Transverse colon (tissue), 4 donors: Measurements from ENCODE around the gene MEN1. TPM values are rescaled to one million over a fixed set of nuclear protein-coding genes. Genes with fewer than 3 reads are reported as not detected.

Source experiments
- DNase-seq: peaks from one replicate; pipeline ENCODE4 v3.0.0-alpha.2; 2019
- H3K27ac ChIP-seq, 4 donors: fragments of 200-600 bp; sonication (generic); 2 replicates each; pipeline ENCODE4 v1.5.1; 2016 to 2018; ENCODE audit warnings: inconsistent platforms in 4 of 4
- H3K27me3 ChIP-seq: fragments of 200-600 bp; sonication (generic); 2 replicates; pipeline ENCODE4 v1.5.1; 2017; ENCODE audit warnings: inconsistent platforms
- H3K36me3 ChIP-seq, 4 donors: fragments of 200-600 bp; sonication (generic); 2 replicates each; pipeline ENCODE4 v1.5.1; 2017 to 2019; ENCODE audit warnings: inconsistent platforms in 4 of 4
- H3K4me1 ChIP-seq, 4 donors: fragments of 200-600 bp; sonication (generic); 2 replicates each; pipeline ENCODE4 v1.5.1; 2017 to 2020; ENCODE audit warnings: inconsistent platforms in 4 of 4
- H3K4me3 ChIP-seq, 4 donors: fragments of 200-600 bp; sonication (generic); 1 replicate in 1 of 4; 2 replicates in 3 of 4; pipeline versions ENCODE4 v1.5.1 to v1.6.1; 2017 to 2019; ENCODE audit warnings: inconsistent platforms in 4 of 4
- H3K9me3 ChIP-seq, 2 donors: fragments of 200-600 bp; sonication (generic); 2 replicates each; pipeline ENCODE4 v1.5.1; 2017 to 2019; ENCODE audit warnings: inconsistent platforms in 2 of 2
- EP300 ChIP-seq: sonication (generic); formaldehyde crosslinking; IDR thresholded peaks from one replicate; pipeline ENCODE4 v1.6.1; 2017; ENCODE audit warnings: antibody characterized with exemption, low read depth
- POLR2A ChIP-seq: fragments of 450-650 bp; IDR thresholded peaks from one replicate; pipeline ENCODE4 v1.6.1; 2016; ENCODE audit warnings: antibody characterized with exemption, mild to moderate bottlenecking, moderate library complexity
- POLR2AphosphoS5 ChIP-seq, 3 donors: sonication (generic); formaldehyde crosslinking; IDR thresholded peaks; one replicate each; pipeline ENCODE4 v1.6.1; 2016; ENCODE audit warnings: antibody characterized with exemption in 3 of 3
- WGBS, 2 donors: methylation state at CpG; one replicate each; pipeline ENCODE4 v1.1.5; 2018; ENCODE audit warnings: low coverage in 1 of 2; 5-methylcytosine and 5-hydroxymethylcytosine counted together
- in situ Hi-C, 4 donors: fragments of 200-750 bp; cut with MboI; loops; one replicate each; pipeline versions ENCODE4 v1.15.0 to v1.15.1; 2017; ENCODE audit warnings: low sequenced_read_pairs in 3 of 4, low pct_ligation_motif_present in 1 of 4, low pct_unique_long_range_greater_than_20kb in 1 of 4
- intact Hi-C: fragments of 100-400 bp; cut with DNase I; formaldehyde crosslinking; loops from one replicate; pipeline ENCODE4 v1.15.1; 2023; ENCODE audit warnings: low total_unique reads
- total RNA-seq, 4 donors: library from RNA; depleted of rRNA; stranded (reverse); fragments of >200 nt; gene quantifications; one replicate each; pipeline ENCODE4 v1.1.0, GENCODE V29; 2016
- TF ChIP-seq, protein P1 (sequence below), 5 experiments: fragments of 200-600 bp in 3 of 5; fragments of 450-650 bp in 2 of 5; sonication (generic) in 3 of 5; IDR thresholded peaks; 1 replicate in 2 of 5; 2 replicates in 3 of 5; pipeline ENCODE4 v1.5.1; 2016 to 2017; ENCODE audit warnings: antibody characterized with exemption in 5 of 5, inconsistent platforms in 3 of 5, mild to moderate bottlenecking in 2 of 5, moderate library complexity in 1 of 5

Gene MEN1
- total RNA-seq, 4 donors from 2014 or later = 19.5 to 30.3 (median 25.4) TPM

- in situ Hi-C loops (no loop called here), intact Hi-C loops (no loop called here)
These were observed 15.8 kb downstream of the MEN1 start for GRCh38 chr11:64794526-64794925.

GRCh38 chr11:64793271-64794160 lies 16.8 kb downstream of the MEN1 start:
- no peaks in the 10 kb centered on the region for H3K9me3 ChIP-seq
- no peaks in the 10 kb centered on the region for H3K27me3 ChIP-seq
- H3K4me3 ChIP-seq = no peak overlapping the region
- no peak for TF ChIP-seq POLR2AphosphoS5 (IDR thresholded peaks at IDR 0.05)
- no peak for TF ChIP-seq POLR2A
- TF ChIP-seq, protein P1, sequence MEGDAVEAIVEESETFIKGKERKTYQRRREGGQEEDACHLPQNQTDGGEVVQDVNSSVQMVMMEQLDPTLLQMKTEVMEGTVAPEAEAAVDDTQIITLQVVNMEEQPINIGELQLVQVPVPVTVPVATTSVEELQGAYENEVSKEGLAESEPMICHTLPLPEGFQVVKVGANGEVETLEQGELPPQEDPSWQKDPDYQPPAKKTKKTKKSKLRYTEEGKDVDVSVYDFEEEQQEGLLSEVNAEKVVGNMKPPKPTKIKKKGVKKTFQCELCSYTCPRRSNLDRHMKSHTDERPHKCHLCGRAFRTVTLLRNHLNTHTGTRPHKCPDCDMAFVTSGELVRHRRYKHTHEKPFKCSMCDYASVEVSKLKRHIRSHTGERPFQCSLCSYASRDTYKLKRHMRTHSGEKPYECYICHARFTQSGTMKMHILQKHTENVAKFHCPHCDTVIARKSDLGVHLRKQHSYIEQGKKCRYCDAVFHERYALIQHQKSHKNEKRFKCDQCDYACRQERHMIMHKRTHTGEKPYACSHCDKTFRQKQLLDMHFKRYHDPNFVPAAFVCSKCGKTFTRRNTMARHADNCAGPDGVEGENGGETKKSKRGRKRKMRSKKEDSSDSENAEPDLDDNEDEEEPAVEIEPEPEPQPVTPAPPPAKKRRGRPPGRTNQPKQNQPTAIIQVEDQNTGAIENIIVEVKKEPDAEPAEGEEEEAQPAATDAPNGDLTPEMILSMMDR (IDR thresholded peaks at IDR 0.05) = no peak
- no peak for TF ChIP-seq EP300
- DNase-seq = no peak
- intact Hi-C loops = no loop called here
- 80% methylated on average over 4 to 11 of the region's 11 CpGs for WGBS, 2 donors
- H3K36me3 ChIP-seq = no peaks in the 10 kb centered on the region
- peaks cover 0 to 6% (median 0%) of the 10 kb centered on the region in 4 donors for H3K4me1 ChIP-seq
- no peak overlapping the region for H3K27ac ChIP-seq
- in situ Hi-C loops = no loop called here

More at GRCh38 chr11:64794526-64794925, 15.8 kb downstream of the MEN1 start:
- Histone ChIP-seq H3K27ac (no peak overlapping the region), H3K4me3 (no peak overlapping the region), H3K27me3 (no peaks in the 10 kb centered on the region), H3K9me3 (no peaks in the 10 kb centered on the region), H3K36me3 (no peaks in the 10 kb centered on the region), H3K4me1 (peaks cover 0 to 8% (median 0%) of the 10 kb centered on the region in 4 donors)
- TF ChIP-seq EP300 (no peak), POLR2AphosphoS5 (IDR thresholded peaks at IDR 0.05) (no peak), POLR2A (no peak)
- TF ChIP-seq, protein P1 (IDR thresholded peaks at IDR 0.05) = no peak
- DNase-seq = no peak
- WGBS, 2 donors = 92 to 95% methylated on average over 3 to 10 of the region's 10 CpGs

DNA sequence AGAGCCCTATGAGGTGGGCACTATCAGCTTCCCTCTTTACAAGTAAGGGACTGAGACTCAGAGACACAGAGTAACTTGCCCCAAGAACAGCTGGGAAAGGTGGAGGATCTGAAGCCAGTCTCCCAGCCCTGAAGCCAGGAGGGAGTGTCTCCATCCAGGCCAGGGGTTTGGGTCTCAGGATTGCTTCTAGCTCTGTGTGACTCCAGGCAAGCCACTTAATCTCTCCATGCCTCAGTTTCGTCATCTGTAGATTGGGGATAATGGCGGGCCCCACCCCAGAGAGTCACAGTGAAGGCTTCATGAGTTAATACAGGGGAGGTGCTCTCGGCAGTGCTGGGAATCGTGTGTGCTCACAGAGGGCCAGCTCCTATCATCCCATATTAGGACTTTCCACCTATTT lies 17.9 kb downstream of the MEN1 start:
- TF ChIP-seq EP300 = no peak
- TF ChIP-seq, protein P1 (IDR thresholded peaks at IDR 0.05) = no peak
- no peak for TF ChIP-seq POLR2AphosphoS5 (IDR thresholded peaks at IDR 0.05)
- no peak for TF ChIP-seq POLR2A
- H3K9me3 ChIP-seq = no peaks in the 10 kb centered on the region
- H3K27ac ChIP-seq = no peak overlapping the region
- in situ Hi-C loops (no loop called here), intact Hi-C loops (no loop called here)
- no peak for DNase-seq
- H3K36me3 ChIP-seq = no peaks in the 10 kb centered on the region
- H3K4me3 ChIP-seq = no peak overlapping the region
- 97% methylated on average over 4 of the region's 4 CpGs; no CpG with 5 or more reads in 1 of the 2 donors for WGBS, 2 donors
- peaks cover 0 to 6% (median 0%) of the 10 kb centered on the region in 4 donors for H3K4me1 ChIP-seq
- H3K27me3 ChIP-seq = no peaks in the 10 kb centered on the region

GRCh38 chr11:64791781-64792291 lies 18.5 kb downstream of the MEN1 start:
- 94% methylated on average over 13 of the region's 14 CpGs; no CpG with 5 or more reads in 1 of the 2 donors for WGBS, 2 donors
- TF ChIP-seq POLR2A = no peak
- no peak for TF ChIP-seq EP300
- TF ChIP-seq, protein P1 (IDR thresholded peaks at IDR 0.05) = no peak
- no peak for TF ChIP-seq POLR2AphosphoS5 (IDR thresholded peaks at IDR 0.05)
- Histone ChIP-seq H3K4me3 (no peak overlapping the region), H3K36me3 (no peaks in the 10 kb centered on the region), H3K9me3 (no peaks in the 10 kb centered on the region), H3K27me3 (no peaks in the 10 kb centered on the region), H3K27ac (no peak overlapping the region), H3K4me1 (peaks cover 0 to 8% (median 0%) of the 10 kb centered on the region in 4 donors)
- no peak for DNase-seq
- intact Hi-C loops (no loop called here), in situ Hi-C loops (no loop called here)
